ENCODE results near the gene RPS6KA5.

- TF ChIP-seq CTCF (conservative IDR thresholded peaks at IDR 0.05 in 1 of 2, IDR thresholded peaks at IDR 0.05 in 1 of 2; ENCODE audit: low read depth in 1 of 2, low read length in 2 of 2) (no peak), EZH2 (IDR thresholded peaks at IDR 0.05; ENCODE audit: low read length, missing control alignments) (no peak)
Observed at GRCh38 chr14:90815572-90815821, 244.9 kb downstream of the RPS6KA5 start.
